Panc1 (cell line): ENCODE results near the gene TP73. TPM values are rescaled to one million over a fixed set of nuclear protein-coding genes. Genes with fewer than 3 reads are reported as not detected.
A peak's percentile ranks its signal among the peaks of the same experiment; 100 is the strongest.

ENCODE experiments used
- ATAC-seq: fragments of 200-7000 bp; cut with Tn5 transposase; 2 replicates; pipeline ENCODE4 v1.9.1; 2020; ENCODE audit warnings: mild to moderate bottlenecking, moderate library complexity
- BruUV-seq: library from RNA; stranded (reverse); fragments of 400-500 nt; replicated peaks from 2 replicates; lab custom pipeline; 2021; lab: Mats Ljungman, UMichigan
- CTCF ChIA-PET: fragments of 300-600 bp; sonication (Branson Sonifier 250); formaldehyde crosslinking; loops from one replicate; lab custom pipeline; 2022; ENCODE audit warnings: antibody characterized with exemption; lab: Charles Lee
- POLR2A ChIA-PET: fragments of 300-600 bp; sonication (Branson Sonifier 250); formaldehyde crosslinking; loops from one replicate; lab custom pipeline; 2022; ENCODE audit warnings: antibody characterized with exemption; lab: Charles Lee
- DNase-seq: peaks from one replicate; pipeline ENCODE4 v3.0.0-alpha.2; 2010; ENCODE audit warnings: low read depth, low spot score
- H3K27ac ChIP-seq: 2 replicates; pipeline ENCODE4 v1.5.1; 2011; ENCODE audit warnings: mild to moderate bottlenecking, low read length, inconsistent platforms
- H3K27me3 ChIP-seq: fragments of 200-500 bp; sonication (Bioruptor generic); 2 replicates; pipeline ENCODE4 v1.6.0; 2014; ENCODE audit warnings: low read length, inconsistent platforms; ENCODE audit not compliant: control insufficient read depth, insufficient read depth
- H3K36me3 ChIP-seq: fragments of 200-500 bp; sonication (Bioruptor generic); 2 replicates; pipeline ENCODE4 v1.5.1; 2014; ENCODE audit warnings: inconsistent platforms, mild to moderate bottlenecking, low read length, moderate library complexity; ENCODE audit not compliant: control insufficient read depth, insufficient read depth
- H3K4me1 ChIP-seq: 2 replicates; pipeline ENCODE4 v1.5.1; 2011; ENCODE audit warnings: inconsistent platforms, mild to moderate bottlenecking, low read length, moderate library complexity; ENCODE audit not compliant: control insufficient read depth, insufficient read depth
- H3K4me3 ChIP-seq, 2 experiments: 2 replicates each; pipeline ENCODE4 v1.5.1; 2011 to 2012; ENCODE audit warnings: low read depth in 2 of 2, low read length in 2 of 2, mild to moderate bottlenecking in 2 of 2, inconsistent platforms in 1 of 2, moderate library complexity in 1 of 2
- H3K9me3 ChIP-seq: fragments of 200-500 bp; sonication (Bioruptor generic); 2 replicates; pipeline ENCODE4 v1.5.1; 2014; ENCODE audit warnings: low read depth, mild to moderate bottlenecking, inconsistent platforms, low read length, moderate library complexity; ENCODE audit not compliant: control insufficient read depth, insufficient read depth
- POLR2AphosphoS5 ChIP-seq: IDR thresholded peaks from 2 replicates; pipeline ENCODE4 v1.6.1; 2012; ENCODE audit warnings: mild to moderate bottlenecking, low read depth, low read length, moderate library complexity
- SIN3A ChIP-seq: IDR thresholded peaks from 2 replicates; pipeline ENCODE4 v1.6.1; 2012; ENCODE audit warnings: low read depth, mild to moderate bottlenecking, low read length, moderate library complexity, borderline replicate concordance; ENCODE audit not compliant: insufficient read depth
- TCF7L2 ChIP-seq: IDR thresholded peaks from 2 replicates; pipeline ENCODE4 v1.6.1; 2011; ENCODE audit warnings: mild to moderate bottlenecking, low read depth, low read length, inconsistent platforms
- in situ Hi-C: cut with HindIII; loops from 2 replicates; pipeline ENCODE4 v1.10.0; 2016; ENCODE audit warnings: low sequenced_read_pairs, low pct_unique_long_range_greater_than_20kb
- intact Hi-C: fragments of 100-400 bp; cut with micrococcal nuclease; formaldehyde crosslinking; loops from one replicate; pipeline ENCODE4 v1.10.0; 2022; ENCODE audit not compliant: unreplicated experiment
- total RNA-seq: library from RNA; stranded (reverse); gene quantifications from one replicate; pipeline ENCODE4 v1.2.1, GENCODE V29; 2021; ENCODE audit not compliant: unreplicated experiment
- TF ChIP-seq, protein P1 (sequence below): fragments of 450-650 bp; IDR thresholded peaks from 2 replicates; pipeline ENCODE4 v1.5.1; 2017; ENCODE audit warnings: mild to moderate bottlenecking
- TF ChIP-seq, protein P2 (sequence below), 2 experiments: IDR thresholded peaks; 2 replicates each; pipeline ENCODE4 v1.6.1; 2011 to 2012; ENCODE audit warnings: low read depth in 2 of 2, control low read depth in 1 of 2, low read length in 1 of 2, mild to moderate bottlenecking in 1 of 2, moderate library complexity in 1 of 2; ENCODE audit not compliant: insufficient read depth in 1 of 2

The TP73 gene
- total RNA-seq, 1 experiment from 2014 or later, result 4.7 TPM

DNA sequence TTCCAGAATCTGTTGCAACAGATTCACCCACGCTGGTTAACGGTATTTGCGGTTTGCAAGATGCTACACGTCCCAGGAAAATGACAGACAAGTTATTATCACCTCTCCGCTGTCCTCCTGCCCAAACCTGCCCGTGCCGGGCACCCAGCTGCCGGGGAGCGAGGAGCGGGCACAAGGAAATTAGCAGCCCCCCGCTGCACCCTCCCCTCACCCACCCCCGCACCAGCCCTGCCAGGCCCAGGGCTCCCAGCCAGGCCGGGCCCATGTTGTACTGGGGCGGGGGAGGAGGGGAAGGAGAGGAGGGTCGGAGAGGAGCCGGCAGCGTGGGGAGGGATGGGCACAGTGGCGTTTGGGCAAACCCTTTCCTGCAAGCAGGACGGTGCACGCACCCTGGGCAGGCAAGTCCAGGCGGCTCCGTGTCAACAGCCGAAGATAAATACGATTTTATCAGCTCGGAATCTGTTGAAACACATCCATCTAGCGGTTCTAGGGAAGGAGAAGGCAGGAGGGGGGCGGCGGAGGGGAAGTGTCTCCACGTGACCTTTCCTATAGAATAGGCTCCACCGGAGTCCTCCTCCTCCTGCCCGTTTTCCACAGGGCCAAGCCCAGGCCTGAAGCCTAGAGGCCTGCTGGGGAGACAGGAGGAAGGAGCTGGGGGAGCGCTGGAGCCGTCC lies 64.9 kb downstream of the TP73 start:
- H3K4me3 ChIP-seq, result no peak overlapping the region
- intact Hi-C loops, result no loop called here
- in situ Hi-C loops, result no loop called here
- POLR2A ChIA-PET, result no interaction called here
- no TSS peak for BruUV-seq
- DNase-seq (no peak), ATAC-seq (no peak)
- peaks cover 13% of the 10 kb centered on the region for H3K4me1 ChIP-seq
- H3K9me3 ChIP-seq, result no peaks in the 10 kb centered on the region
- H3K36me3 ChIP-seq, result no peaks in the 10 kb centered on the region
- no peaks in the 10 kb centered on the region for H3K27me3 ChIP-seq
- TF ChIP-seq, protein P1, sequence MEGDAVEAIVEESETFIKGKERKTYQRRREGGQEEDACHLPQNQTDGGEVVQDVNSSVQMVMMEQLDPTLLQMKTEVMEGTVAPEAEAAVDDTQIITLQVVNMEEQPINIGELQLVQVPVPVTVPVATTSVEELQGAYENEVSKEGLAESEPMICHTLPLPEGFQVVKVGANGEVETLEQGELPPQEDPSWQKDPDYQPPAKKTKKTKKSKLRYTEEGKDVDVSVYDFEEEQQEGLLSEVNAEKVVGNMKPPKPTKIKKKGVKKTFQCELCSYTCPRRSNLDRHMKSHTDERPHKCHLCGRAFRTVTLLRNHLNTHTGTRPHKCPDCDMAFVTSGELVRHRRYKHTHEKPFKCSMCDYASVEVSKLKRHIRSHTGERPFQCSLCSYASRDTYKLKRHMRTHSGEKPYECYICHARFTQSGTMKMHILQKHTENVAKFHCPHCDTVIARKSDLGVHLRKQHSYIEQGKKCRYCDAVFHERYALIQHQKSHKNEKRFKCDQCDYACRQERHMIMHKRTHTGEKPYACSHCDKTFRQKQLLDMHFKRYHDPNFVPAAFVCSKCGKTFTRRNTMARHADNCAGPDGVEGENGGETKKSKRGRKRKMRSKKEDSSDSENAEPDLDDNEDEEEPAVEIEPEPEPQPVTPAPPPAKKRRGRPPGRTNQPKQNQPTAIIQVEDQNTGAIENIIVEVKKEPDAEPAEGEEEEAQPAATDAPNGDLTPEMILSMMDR, result no peak
- TF ChIP-seq SIN3A (no peak), POLR2AphosphoS5 (no peak), TCF7L2 (no peak)
- TF ChIP-seq, protein P2, sequence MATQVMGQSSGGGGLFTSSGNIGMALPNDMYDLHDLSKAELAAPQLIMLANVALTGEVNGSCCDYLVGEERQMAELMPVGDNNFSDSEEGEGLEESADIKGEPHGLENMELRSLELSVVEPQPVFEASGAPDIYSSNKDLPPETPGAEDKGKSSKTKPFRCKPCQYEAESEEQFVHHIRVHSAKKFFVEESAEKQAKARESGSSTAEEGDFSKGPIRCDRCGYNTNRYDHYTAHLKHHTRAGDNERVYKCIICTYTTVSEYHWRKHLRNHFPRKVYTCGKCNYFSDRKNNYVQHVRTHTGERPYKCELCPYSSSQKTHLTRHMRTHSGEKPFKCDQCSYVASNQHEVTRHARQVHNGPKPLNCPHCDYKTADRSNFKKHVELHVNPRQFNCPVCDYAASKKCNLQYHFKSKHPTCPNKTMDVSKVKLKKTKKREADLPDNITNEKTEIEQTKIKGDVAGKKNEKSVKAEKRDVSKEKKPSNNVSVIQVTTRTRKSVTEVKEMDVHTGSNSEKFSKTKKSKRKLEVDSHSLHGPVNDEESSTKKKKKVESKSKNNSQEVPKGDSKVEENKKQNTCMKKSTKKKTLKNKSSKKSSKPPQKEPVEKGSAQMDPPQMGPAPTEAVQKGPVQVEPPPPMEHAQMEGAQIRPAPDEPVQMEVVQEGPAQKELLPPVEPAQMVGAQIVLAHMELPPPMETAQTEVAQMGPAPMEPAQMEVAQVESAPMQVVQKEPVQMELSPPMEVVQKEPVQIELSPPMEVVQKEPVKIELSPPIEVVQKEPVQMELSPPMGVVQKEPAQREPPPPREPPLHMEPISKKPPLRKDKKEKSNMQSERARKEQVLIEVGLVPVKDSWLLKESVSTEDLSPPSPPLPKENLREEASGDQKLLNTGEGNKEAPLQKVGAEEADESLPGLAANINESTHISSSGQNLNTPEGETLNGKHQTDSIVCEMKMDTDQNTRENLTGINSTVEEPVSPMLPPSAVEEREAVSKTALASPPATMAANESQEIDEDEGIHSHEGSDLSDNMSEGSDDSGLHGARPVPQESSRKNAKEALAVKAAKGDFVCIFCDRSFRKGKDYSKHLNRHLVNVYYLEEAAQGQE (IDR thresholded peaks at IDR 0.05; ENCODE audit: insufficient read depth in 1 of 2, low read depth in 2 of 2, low read length in 1 of 2), result no peak
- CTCF ChIA-PET, result interaction anchor here (0.6 kb wide), 2 partner anchors 12 to 179 kb away, joined by 3 to 5 read pairs; no protein-coding TSS in a partner anchor
- H3K27ac ChIP-seq, result no peak overlapping the region

DNA sequence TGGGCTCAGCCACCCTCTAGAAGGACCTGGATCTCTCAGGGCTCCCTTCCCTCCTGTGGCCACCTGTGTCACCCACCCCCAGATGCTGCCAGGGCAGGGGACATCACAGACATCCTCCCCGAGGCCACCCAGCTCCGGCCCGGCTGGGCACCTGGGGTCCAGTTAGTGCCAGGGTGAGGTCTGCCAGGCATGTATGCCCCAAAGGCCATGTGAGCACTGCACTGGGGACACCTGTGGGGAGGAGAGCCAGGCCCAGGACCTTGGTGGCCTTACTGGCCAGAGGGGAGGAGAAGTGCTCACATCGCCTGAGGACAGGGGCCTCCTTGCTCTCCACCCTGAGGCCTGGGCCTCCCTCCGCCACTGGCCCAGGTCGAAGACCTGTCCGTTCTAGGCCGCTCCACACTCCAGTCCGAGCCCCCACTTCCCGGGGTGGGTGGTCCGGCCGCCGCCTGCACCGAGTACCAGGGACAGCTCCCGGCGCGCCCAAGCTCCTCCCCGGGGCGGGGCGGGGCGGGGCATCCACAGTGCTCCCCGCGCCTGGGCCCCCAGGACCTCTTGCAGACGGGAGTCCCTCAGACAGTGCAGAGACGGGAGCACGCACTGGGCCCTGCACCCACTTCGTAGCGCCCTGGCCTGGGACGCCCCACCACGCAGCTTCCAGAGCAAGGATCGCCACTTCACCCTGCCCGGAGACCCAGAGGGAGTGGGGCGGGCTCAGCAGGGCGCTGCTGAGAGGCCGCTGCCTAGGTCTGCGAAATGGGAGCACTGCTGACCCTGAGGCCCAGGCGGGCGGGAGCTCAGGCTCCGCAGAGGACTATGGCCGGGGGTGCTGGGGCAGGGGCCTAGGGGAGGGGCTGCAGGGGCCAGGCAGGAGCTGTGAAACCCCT lies 65.6 kb downstream of the TP73 start:
- no peak for DNase-seq

More for the DNA sequence above, 65.6 kb downstream of the TP73 start:
- in situ Hi-C loops (no loop called here), intact Hi-C loops (no loop called here)
- BruUV-seq, result no TSS peak
- no peak for TF ChIP-seq SIN3A
- TF ChIP-seq, protein P2 (IDR thresholded peaks at IDR 0.05; ENCODE audit: insufficient read depth in 1 of 2, low read depth in 2 of 2, low read length in 1 of 2), result peak; percentile 87 to 89
- no peak for TF ChIP-seq TCF7L2
- Histone ChIP-seq H3K27me3 (no peaks in the 10 kb centered on the region), H3K4me3 (no peak overlapping the region), H3K4me1 (peaks cover 12% of the 10 kb centered on the region), H3K9me3 (no peaks in the 10 kb centered on the region), H3K27ac (no peak overlapping the region), H3K36me3 (no peaks in the 10 kb centered on the region)
- CTCF ChIA-PET, result interaction anchor here (0.6 kb wide), 2 partner anchors 11 to 179 kb away, joined by 3 to 5 read pairs; no protein-coding TSS in a partner anchor
- no peak for ATAC-seq
- POLR2A ChIA-PET, result no interaction called here
